Smooth muscle cell (in vitro differentiated cells): ENCODE results near the gene FLVCR1. TPM values are rescaled to one million over a fixed set of nuclear protein-coding genes. Genes with fewer than 3 reads are reported as not detected.

ENCODE experiments used
- DNase-seq: peaks from one replicate; lab custom pipeline; 2025; ENCODE audit not compliant: unreplicated experiment; lab: John Stamatoyannopoulos, UW
- H2AFZ ChIP-seq: fragments of 200-600 bp; sonication (generic); 2 replicates; pipeline ENCODE4 v1.6.0; 2016; ENCODE audit warnings: antibody characterized with exemption, low read depth, mild to moderate bottlenecking
- H3F3A ChIP-seq: fragments of 200-600 bp; sonication (generic); 2 replicates; pipeline ENCODE4 v1.6.0; 2017; ENCODE audit warnings: antibody characterized with exemption, low read depth
- H3K27ac ChIP-seq: fragments of 200-600 bp; sonication (generic); 2 replicates; pipeline ENCODE4 v1.5.1; 2016; ENCODE audit warnings: low read depth, mild to moderate bottlenecking
- H3K27me3 ChIP-seq: fragments of 200-600 bp; sonication (generic); 2 replicates; pipeline ENCODE4 v1.6.1; 2016; ENCODE audit warnings: low read depth, mild to moderate bottlenecking
- H3K36me3 ChIP-seq: fragments of 200-600 bp; sonication (generic); 2 replicates; pipeline ENCODE4 v1.5.1; 2016; ENCODE audit warnings: low read depth
- H3K4me1 ChIP-seq: fragments of 200-600 bp; sonication (generic); 2 replicates; pipeline ENCODE4 v1.5.1; 2016; ENCODE audit warnings: low read depth
- H3K4me2 ChIP-seq: fragments of 200-600 bp; sonication (generic); 2 replicates; pipeline ENCODE4 v1.6.0; 2016; ENCODE audit warnings: mild to moderate bottlenecking
- H3K4me3 ChIP-seq: fragments of 200-600 bp; sonication (generic); 2 replicates; pipeline ENCODE4 v1.5.1; 2016; ENCODE audit warnings: mild to moderate bottlenecking
- H3K79me2 ChIP-seq: fragments of 200-600 bp; sonication (generic); 2 replicates; pipeline ENCODE4 v1.6.0; 2016; ENCODE audit warnings: low read depth, mild to moderate bottlenecking
- H3K9ac ChIP-seq: fragments of 200-600 bp; sonication (generic); 2 replicates; pipeline ENCODE4 v1.6.0; 2016; ENCODE audit warnings: low read depth
- H3K9me3 ChIP-seq: fragments of 200-600 bp; sonication (generic); replicated peaks from 2 replicates; pipeline ENCODE4 v1.5.1; 2016; ENCODE audit warnings: low read depth
- H4K20me1 ChIP-seq: fragments of 200-600 bp; sonication (generic); 2 replicates; pipeline ENCODE4 v1.6.0; 2016; ENCODE audit warnings: low read depth
- CTCF ChIP-seq: fragments of 200-600 bp; sonication (generic); IDR thresholded peaks from 2 replicates; pipeline ENCODE4 v1.5.1; 2017; ENCODE audit warnings: borderline replicate concordance, mild to moderate bottlenecking, antibody characterized with exemption; ENCODE audit not compliant: insufficient read depth, poor library complexity, severe bottlenecking
- WGBS: methylation state at CpG from one replicate; pipeline ENCODE4 v1.1.7; 2016; ENCODE audit warnings: low lambda C conversion rate; 5-methylcytosine and 5-hydroxymethylcytosine counted together
- polyA plus RNA-seq: library from polyadenylated mRNA; unstranded; fragments of >200 nt; fragmentation: Nextera tagmentation; extraction: Ambion mirVana; gene quantifications from 2 replicates; pipeline ENCODE4 v1.2.1, GENCODE V29; 2016
- total RNA-seq: library from RNA; depleted of rRNA; stranded (reverse); fragments of >200 nt; gene quantifications from 2 replicates; pipeline ENCODE4 v1.2.3, GENCODE V29; 2014

The FLVCR1 gene
- total and polyA plus RNA-seq, 2 experiments from 2014 or later, result 4.0 to 5.5 TPM

DNA sequence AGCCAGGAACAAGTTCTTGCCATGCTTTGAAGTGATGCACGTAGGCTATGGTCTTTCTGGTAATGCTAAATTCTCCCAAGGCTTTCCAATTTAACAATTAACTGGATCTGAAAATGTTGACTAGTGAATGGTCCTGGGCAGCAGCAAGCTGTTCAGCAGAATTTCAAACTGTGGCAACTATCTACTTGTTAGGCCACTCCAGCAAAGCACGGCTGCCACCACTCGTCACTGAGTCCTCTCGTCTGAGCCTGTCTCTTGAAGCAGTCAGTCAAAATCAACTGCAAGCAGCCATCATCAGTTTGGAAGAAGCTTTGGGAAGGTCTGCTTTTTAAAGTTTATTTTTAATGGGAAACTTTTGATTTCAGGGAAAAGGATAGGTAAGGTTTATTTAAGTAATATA is 6.1 kb downstream of the FLVCR1 start:
- no peaks in the 10 kb centered on the region for H3K9me3 ChIP-seq
- H3K27me3 ChIP-seq, result no peaks in the 10 kb centered on the region
- H3K9ac ChIP-seq, result no peak overlapping the region
- no peak for DNase-seq
- no peak for TF ChIP-seq CTCF
- no peak overlapping the region for H3K4me2 ChIP-seq
- H4K20me1 ChIP-seq, result peaks cover 21% of the 10 kb centered on the region
- no peaks in the 10 kb centered on the region for H3K36me3 ChIP-seq
- H3K4me3 ChIP-seq, result no peak overlapping the region
- H3K4me1 ChIP-seq, result peaks cover 12% of the 10 kb centered on the region
- 92% methylated on average over 4 of the region's 4 CpGs for WGBS
- H3K79me2 ChIP-seq, result peaks cover 37% of the 10 kb centered on the region
- H3F3A ChIP-seq, result no peaks in the 10 kb centered on the region
- no peak overlapping the region for H3K27ac ChIP-seq
- no peak overlapping the region for H2AFZ ChIP-seq

GRCh38 chr1:212867192-212867591 is 9.1 kb downstream of the FLVCR1 start:
- H2AFZ ChIP-seq, result no peak overlapping the region
- H3K4me3 ChIP-seq, result no peak overlapping the region
- TF ChIP-seq CTCF, result no peak
- H3K27me3 ChIP-seq, result no peaks in the 10 kb centered on the region
- H3K27ac ChIP-seq, result no peak overlapping the region
- no peaks in the 10 kb centered on the region for H3K4me1 ChIP-seq
- no peak overlapping the region for H3K4me2 ChIP-seq
- H4K20me1 ChIP-seq, result peaks cover 11% of the 10 kb centered on the region
- peaks cover 8% of the 10 kb centered on the region for H3K79me2 ChIP-seq
- no peaks in the 10 kb centered on the region for H3F3A ChIP-seq
- H3K36me3 ChIP-seq, result no peaks in the 10 kb centered on the region
- no peak overlapping the region for H3K9ac ChIP-seq
- no peaks in the 10 kb centered on the region for H3K9me3 ChIP-seq
- DNase-seq, result no peak
- WGBS, result 94% methylated on average over 1 of the region's 1 CpG

DNA sequence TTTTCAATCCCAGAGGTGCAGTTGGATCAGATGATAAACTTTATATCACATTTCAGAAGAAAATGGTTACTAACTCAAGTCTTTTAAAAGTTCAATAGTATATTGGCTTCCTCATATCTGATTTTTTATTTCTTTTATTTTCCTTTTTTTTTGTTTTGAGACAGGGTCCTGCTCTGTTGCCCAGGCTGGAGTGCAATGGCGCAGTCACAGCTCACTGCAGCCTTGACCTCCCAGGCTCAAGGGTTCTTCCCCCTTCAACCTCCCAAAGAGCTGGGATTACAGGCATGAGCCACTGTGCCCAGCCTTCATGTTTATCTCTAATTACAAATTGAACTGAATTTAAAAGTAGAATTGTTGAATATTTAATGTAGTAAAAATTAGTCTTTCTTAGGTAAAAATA is 13.9 kb downstream of the FLVCR1 start:
- no peaks in the 10 kb centered on the region for H3K4me1 ChIP-seq
- no peaks in the 10 kb centered on the region for H4K20me1 ChIP-seq
- TF ChIP-seq CTCF, result no peak
- peaks cover 3% of the 10 kb centered on the region for H3K36me3 ChIP-seq
- no peaks in the 10 kb centered on the region for H3K27me3 ChIP-seq
- H3F3A ChIP-seq, result no peaks in the 10 kb centered on the region
- H2AFZ ChIP-seq, result no peak overlapping the region
- H3K4me3 ChIP-seq, result no peak overlapping the region
- no peaks in the 10 kb centered on the region for H3K9me3 ChIP-seq
- DNase-seq, result no peak
- H3K27ac ChIP-seq, result no peak overlapping the region
- H3K79me2 ChIP-seq, result peaks cover 3% of the 10 kb centered on the region
- 100% methylated on average over 1 of the region's 1 CpG for WGBS
- no peak overlapping the region for H3K9ac ChIP-seq
- no peak overlapping the region for H3K4me2 ChIP-seq

DNA sequence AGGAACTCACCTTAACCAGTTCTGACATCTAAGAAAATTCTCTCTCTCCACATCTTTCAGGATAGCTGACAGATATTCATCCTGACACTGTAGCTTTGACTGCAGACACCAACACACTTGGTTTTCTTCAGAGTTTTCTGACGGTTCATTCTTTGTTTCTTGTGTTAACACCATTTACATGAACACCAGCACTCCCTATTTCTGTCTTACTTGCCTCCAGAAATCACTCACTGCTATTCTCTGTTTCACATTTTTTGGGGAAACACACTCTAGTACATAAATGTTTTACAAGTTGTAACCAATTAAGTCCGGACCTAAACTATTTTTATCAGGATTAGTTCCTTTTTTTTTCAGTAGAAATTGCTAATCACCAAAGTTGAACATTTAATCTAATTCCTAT is 15.4 kb downstream of the FLVCR1 start:
- no peak for DNase-seq
- Histone ChIP-seq H3K9me3 (no peaks in the 10 kb centered on the region), H3K4me3 (no peak overlapping the region), H3F3A (no peaks in the 10 kb centered on the region), H3K4me2 (no peak overlapping the region), H2AFZ (no peak overlapping the region), H3K27me3 (no peaks in the 10 kb centered on the region), H4K20me1 (no peaks in the 10 kb centered on the region), H3K4me1 (no peaks in the 10 kb centered on the region), H3K27ac (no peak overlapping the region), H3K79me2 (peaks cover 3% of the 10 kb centered on the region), H3K36me3 (peaks cover 3% of the 10 kb centered on the region), H3K9ac (no peak overlapping the region)
- 86% methylated on average over 2 of the region's 2 CpGs for WGBS
- no peak for TF ChIP-seq CTCF
